Measurements from ENCODE around the gene SLC6A17. TPM values are rescaled to one million over a fixed set of nuclear protein-coding genes. Genes with fewer than 3 reads are reported as not detected.

The SLC6A17 gene
- total RNA-seq (not detected in 2 replicates), polyA plus RNA-seq (not detected in 2 replicates), polyA minus RNA-seq (not detected in 2 replicates)
- total RNA-seq (2013) = under 0.01 TPM

DNA sequence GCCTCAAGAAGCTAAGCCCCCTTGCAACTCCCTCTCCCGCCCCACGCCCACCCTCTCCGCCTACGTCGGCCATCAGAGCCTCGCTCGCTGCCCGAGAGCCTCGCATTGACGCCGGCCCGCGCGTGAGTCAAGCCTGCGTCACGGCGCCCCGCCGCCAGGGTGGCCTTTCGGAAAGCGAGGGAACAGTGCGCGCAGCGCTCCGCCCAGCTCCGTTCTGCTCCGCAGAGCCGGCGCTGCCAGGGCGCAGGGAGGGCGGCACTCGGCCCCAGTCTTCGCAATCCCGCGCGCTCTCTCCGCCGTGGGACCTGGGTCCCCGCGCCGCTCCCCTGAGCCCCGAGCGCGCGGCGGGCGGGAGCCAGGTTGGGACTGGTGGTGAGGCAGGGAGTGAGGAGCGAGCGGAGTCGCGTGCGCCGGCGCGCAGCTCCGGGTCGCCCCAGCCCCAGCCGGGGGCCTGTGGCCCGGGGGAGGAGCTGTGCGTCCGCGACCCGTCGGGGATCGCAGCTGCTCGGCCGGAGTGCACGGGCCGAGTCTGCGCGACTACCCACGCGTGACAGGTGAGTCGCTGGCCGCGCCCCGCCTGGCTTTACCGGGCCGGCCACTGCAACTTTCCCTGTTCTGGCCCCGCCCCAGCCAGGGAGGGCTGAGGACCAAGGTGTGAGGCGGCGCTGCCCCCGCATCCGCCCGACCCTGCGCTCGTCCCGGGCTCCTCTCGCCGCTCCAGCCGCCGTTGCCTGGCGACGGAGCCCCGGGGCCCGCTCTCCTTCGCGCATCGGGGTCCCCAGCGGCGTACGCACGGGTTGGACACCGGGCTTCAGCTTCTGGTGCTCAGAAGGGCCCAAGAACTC lies at the start of gene SLC6A17:
TSS of gene SLC6A17 (plus strand) at position 165 of the 845 bp plus-strand sequence. CDS start 16,436 bp downstream, outside the sequence.
- ATAC-seq (ENCODE audit: low read depth) (peak; percentile 39), DNase-seq (peak; percentile 27)
- Histone ChIP-seq H3K4me3 (ENCODE audit: control extremely low read depth in 1 of 5, extremely low read depth in 1 of 5, insufficient read depth in 1 of 5, low read depth in 2 of 5, low read length in 4 of 5) (peak within 1 kb of the TSS in 1 of 5 experiments; percentile 5), H3K9me3 (ENCODE audit: control extremely low read depth in 1 of 3, control insufficient read depth in 2 of 3, insufficient read depth in 1 of 3, low read length in 2 of 3) (no peaks in the 10 kb centered on the region), H2AFZ (ENCODE audit: insufficient read depth, low read depth, low read length, poor library complexity, severe bottlenecking) (peak within 1 kb of the TSS; percentile 33), H3K36me3 (replicated peaks in 1 of 2; ENCODE audit: control extremely low read depth in 1 of 2, control insufficient read depth in 1 of 2, extremely low read depth in 1 of 2, insufficient read depth in 2 of 2, low read length in 1 of 2) (no peaks in the 10 kb centered on the region), H3K27me3 (replicated peaks in 1 of 4; ENCODE audit: control extremely low read depth in 1 of 4, control insufficient read depth in 3 of 4, insufficient read depth in 4 of 4, low read length in 3 of 4) (peaks cover 0 to 65% (median 44%) of the 10 kb centered on the region in 4 experiments), H3K79me2 (ENCODE audit: control insufficient read depth, insufficient read depth, low read length) (no peaks in the 10 kb centered on the region), H4K20me1 (ENCODE audit: control insufficient read depth, insufficient read depth, low read length, poor library complexity, severe bottlenecking) (no peaks in the 10 kb centered on the region), H3K27ac (ENCODE audit: low read length in 2 of 2) (no peak within 1 kb of the TSS), H3K4me1 (ENCODE audit: control insufficient read depth in 2 of 2, insufficient read depth in 2 of 2, low read length in 2 of 2) (peaks cover 7 to 10% of the 10 kb centered on the region in 2 donors), H3K9ac (ENCODE audit: low read length) (no peak within 1 kb of the TSS), H3K4me2 (replicated peaks; ENCODE audit: low read depth, low read length, poor library complexity, severe bottlenecking) (peak within 1 kb of the TSS; percentile 61)
- WGBS (ENCODE audit: insufficient coverage) = 3% methylated on average over 104 of the region's 104 CpGs
- H3K4me3 Mint-ChIP-seq = peak within 1 kb of the TSS; percentile 53
- peaks cover 40% of the 10 kb centered on the region for H3K27me3 Mint-ChIP-seq
- peaks cover 3% of the 10 kb centered on the region for H3K4me1 Mint-ChIP-seq
- ChIA-PET POLR2A (no interaction called here), CTCF (no interaction called here)
- TF ChIP-seq, protein P1, sequence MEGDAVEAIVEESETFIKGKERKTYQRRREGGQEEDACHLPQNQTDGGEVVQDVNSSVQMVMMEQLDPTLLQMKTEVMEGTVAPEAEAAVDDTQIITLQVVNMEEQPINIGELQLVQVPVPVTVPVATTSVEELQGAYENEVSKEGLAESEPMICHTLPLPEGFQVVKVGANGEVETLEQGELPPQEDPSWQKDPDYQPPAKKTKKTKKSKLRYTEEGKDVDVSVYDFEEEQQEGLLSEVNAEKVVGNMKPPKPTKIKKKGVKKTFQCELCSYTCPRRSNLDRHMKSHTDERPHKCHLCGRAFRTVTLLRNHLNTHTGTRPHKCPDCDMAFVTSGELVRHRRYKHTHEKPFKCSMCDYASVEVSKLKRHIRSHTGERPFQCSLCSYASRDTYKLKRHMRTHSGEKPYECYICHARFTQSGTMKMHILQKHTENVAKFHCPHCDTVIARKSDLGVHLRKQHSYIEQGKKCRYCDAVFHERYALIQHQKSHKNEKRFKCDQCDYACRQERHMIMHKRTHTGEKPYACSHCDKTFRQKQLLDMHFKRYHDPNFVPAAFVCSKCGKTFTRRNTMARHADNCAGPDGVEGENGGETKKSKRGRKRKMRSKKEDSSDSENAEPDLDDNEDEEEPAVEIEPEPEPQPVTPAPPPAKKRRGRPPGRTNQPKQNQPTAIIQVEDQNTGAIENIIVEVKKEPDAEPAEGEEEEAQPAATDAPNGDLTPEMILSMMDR (IDR thresholded peaks at IDR 0.05) = no peak
- TF ChIP-seq EZH2 (IDR thresholded peaks at IDR 0.05; ENCODE audit: borderline replicate concordance, insufficient read depth, low read depth, low read length, poor library complexity, severe bottlenecking) = no peak
- H3K27ac Mint-ChIP-seq = no peak within 1 kb of the TSS
- intact Hi-C loops (cut with micrococcal nuclease) = no loop called here
- no peaks in the 10 kb centered on the region for H3K9me3 Mint-ChIP-seq (ENCODE audit: insufficient read depth)

DNA sequence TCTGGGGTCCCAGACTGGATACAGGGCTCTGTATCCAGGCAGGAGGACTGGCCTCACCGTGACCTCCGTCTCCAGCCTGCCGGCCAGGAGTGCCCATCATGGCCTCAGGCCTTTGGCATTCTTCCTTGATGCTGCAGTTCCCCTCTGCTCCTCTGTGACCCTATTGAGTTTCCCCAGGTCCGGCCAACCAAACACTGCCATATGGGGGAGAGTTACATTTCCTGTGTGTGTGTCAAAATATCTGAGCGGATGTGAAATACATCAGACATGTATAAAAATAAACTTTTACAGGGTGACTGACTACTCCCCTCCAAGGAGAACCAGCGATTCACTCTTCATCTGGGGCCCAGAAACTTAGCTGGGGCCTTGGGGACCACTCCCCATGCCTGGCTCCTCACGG lies 48.2 kb upstream of the SLC6A17 start:
- peak overlapping the region; percentile 20 for H3K4me3 Mint-ChIP-seq
- peak; percentile 33 for ATAC-seq (ENCODE audit: low read depth)
- Histone ChIP-seq H3K9me3 (ENCODE audit: control extremely low read depth in 1 of 3, control insufficient read depth in 2 of 3, insufficient read depth in 1 of 3, low read length in 2 of 3) (peaks cover 0 to 3% (median 0%) of the 10 kb centered on the region in 3 donors), H4K20me1 (ENCODE audit: control insufficient read depth, insufficient read depth, low read length, poor library complexity, severe bottlenecking) (no peaks in the 10 kb centered on the region), H3K27ac (ENCODE audit: low read length in 2 of 2) (peak overlapping the region; percentile 55 to 76), H3K4me2 (replicated peaks; ENCODE audit: low read depth, low read length, poor library complexity, severe bottlenecking) (peak overlapping the region; percentile 53), H3K9ac (ENCODE audit: low read length) (peak overlapping the region; percentile 32), H2AFZ (ENCODE audit: insufficient read depth, low read depth, low read length, poor library complexity, severe bottlenecking) (peak overlapping the region; percentile 44), H3K4me3 (ENCODE audit: control extremely low read depth in 1 of 5, extremely low read depth in 1 of 5, insufficient read depth in 1 of 5, low read depth in 2 of 5, low read length in 4 of 5) (no peak overlapping the region), H3K4me1 (ENCODE audit: control insufficient read depth in 2 of 2, insufficient read depth in 2 of 2, low read length in 2 of 2) (peaks cover 17 to 27% of the 10 kb centered on the region in 2 donors), H3K36me3 (replicated peaks in 1 of 2; ENCODE audit: control extremely low read depth in 1 of 2, control insufficient read depth in 1 of 2, extremely low read depth in 1 of 2, insufficient read depth in 2 of 2, low read length in 1 of 2) (no peaks in the 10 kb centered on the region), H3K27me3 (replicated peaks in 1 of 4; ENCODE audit: control extremely low read depth in 1 of 4, control insufficient read depth in 3 of 4, insufficient read depth in 4 of 4, low read length in 3 of 4) (no peaks in the 10 kb centered on the region), H3K79me2 (ENCODE audit: control insufficient read depth, insufficient read depth, low read length) (no peaks in the 10 kb centered on the region)
- DNase-seq = peak; percentile 16
- H3K9me3 Mint-ChIP-seq (ENCODE audit: insufficient read depth) = no peaks in the 10 kb centered on the region
- TF ChIP-seq EZH2 (IDR thresholded peaks at IDR 0.05; ENCODE audit: borderline replicate concordance, insufficient read depth, low read depth, low read length, poor library complexity, severe bottlenecking) = no peak
- TF ChIP-seq, protein P1 (IDR thresholded peaks at IDR 0.05) = no peak
- intact Hi-C loops (cut with micrococcal nuclease) = no loop called here
- peaks cover 29% of the 10 kb centered on the region for H3K4me1 Mint-ChIP-seq
- H3K27me3 Mint-ChIP-seq = peaks cover under 1% of the 10 kb centered on the region
- POLR2A ChIA-PET = no interaction called here
- 52% methylated on average over 4 of the region's 7 CpGs for WGBS (ENCODE audit: insufficient coverage)
- CTCF ChIA-PET = interaction anchor here (1.0 to 6.6 kb wide), 6 partner anchors 14 to 119 kb away, joined by 3 to 93 read pairs (median 4); no protein-coding TSS in a partner anchor
- peak overlapping the region; percentile 37 for H3K27ac Mint-ChIP-seq
